Activated CD4-positive, alpha-beta T cell treated with anti-CD3 and anti-CD28 coated beads for 36 hours (primary cell): Measurements from ENCODE around the gene PALLD. TPM values are rescaled to one million over a fixed set of nuclear protein-coding genes. Genes with fewer than 3 reads are reported as not detected.

Source experiments
- ATAC-seq: fragments of 200-7000 bp; cut with Tn5 transposase; one replicate; pipeline ENCODE4 v1.10.0; 2021; ENCODE audit warnings: mild to moderate bottlenecking, moderate library complexity
- CTCF ChIA-PET: fragments of 350-600 bp; sonication (Branson Sonifier 250); formaldehyde crosslinking; loops from one replicate; lab custom pipeline; 2021; ENCODE audit warnings: antibody characterized with exemption; lab: Charles Lee
- POLR2A ChIA-PET: fragments of 350-600 bp; sonication (Branson Sonifier 250); formaldehyde crosslinking; loops from one replicate; lab custom pipeline; 2021; ENCODE audit warnings: antibody characterized with exemption, inconsistent platforms; lab: Charles Lee
- DNase-seq: peaks from one replicate; pipeline ENCODE4 v3.0.0-alpha.2; 2020
- H3K27ac Mint-ChIP-seq: one replicate; pipeline ENCODE4 v1.8.0; 2021; ENCODE audit warnings: mixed read lengths
- H3K27me3 Mint-ChIP-seq: one replicate; pipeline ENCODE4 v1.8.0; 2021; ENCODE audit warnings: mixed read lengths
- H3K36me3 Mint-ChIP-seq: one replicate; pipeline ENCODE4 v1.8.0; 2021; ENCODE audit warnings: low read depth, mixed read lengths
- H3K4me1 Mint-ChIP-seq: one replicate; pipeline ENCODE4 v1.8.0; 2021; ENCODE audit warnings: mixed read lengths
- H3K4me3 Mint-ChIP-seq: one replicate; pipeline ENCODE4 v1.8.0; 2021; ENCODE audit warnings: mild to moderate bottlenecking, moderate library complexity, mixed read lengths
- H3K9me3 Mint-ChIP-seq: one replicate; pipeline ENCODE4 v1.8.0; 2021; ENCODE audit warnings: low read depth, mixed read lengths
- intact Hi-C, 2 experiments: fragments of 100-400 bp; cut with DNase I in 1 of 2; cut with micrococcal nuclease in 1 of 2; formaldehyde crosslinking; loops; one replicate each; pipeline versions ENCODE4 v1.14.2 to v1.15.1; 2022 to 2024; cut with DNase I, micrococcal nuclease
- total RNA-seq, 2 experiments: library from RNA; stranded (reverse); gene quantifications; one replicate each; pipeline ENCODE4 v1.2.3, GENCODE V29; 2021

PALLD gene
- total RNA-seq, 2 experiments from 2014 or later: 9.5 to 11.0 TPM

DNA sequence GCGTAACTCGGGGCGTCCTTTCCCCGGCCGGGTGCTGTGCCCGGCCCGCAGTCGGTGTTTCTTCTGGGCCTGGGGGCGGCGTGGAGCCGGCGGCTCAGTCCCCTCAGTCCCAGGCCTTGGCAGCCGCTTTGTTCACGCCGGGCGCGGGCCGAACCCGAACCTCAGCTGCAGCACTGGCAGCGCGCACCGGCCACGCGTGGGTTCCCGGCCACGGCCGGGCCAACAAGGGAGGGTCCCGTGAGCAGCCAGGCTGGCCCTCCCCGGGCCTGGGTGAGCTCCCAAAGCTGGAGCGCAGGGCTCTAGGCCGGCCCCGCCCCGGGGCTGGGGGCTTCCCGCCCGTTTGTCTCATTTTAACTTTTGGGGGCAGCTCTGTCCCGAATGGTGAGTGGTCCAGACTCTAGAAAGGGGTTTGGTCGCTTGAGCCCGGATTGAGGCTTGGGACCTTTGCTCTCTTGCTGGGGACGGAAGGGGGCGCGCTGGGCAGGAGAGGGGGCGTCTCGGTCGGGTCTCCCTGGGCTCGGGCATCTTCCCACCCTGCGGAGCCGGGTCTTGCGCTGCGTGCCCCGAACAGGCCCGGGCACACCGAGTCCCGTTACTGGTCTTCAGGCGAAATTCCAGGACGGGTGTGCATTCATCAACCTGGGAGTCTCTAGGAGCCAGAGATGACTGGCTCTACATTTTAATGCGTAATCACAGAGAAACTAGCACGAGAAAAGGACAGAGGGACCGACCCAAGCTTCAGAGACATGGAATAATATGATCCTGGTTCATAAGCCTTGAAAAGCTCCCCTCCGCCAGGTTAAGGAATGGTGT is 336.1 kb downstream of the PALLD start:
- Mint-ChIP-seq H3K27me3 (peaks cover 39% of the 10 kb centered on the region), H3K4me1 (peaks cover 15% of the 10 kb centered on the region), H3K9me3 (no peaks in the 10 kb centered on the region), H3K27ac (no peak overlapping the region), H3K36me3 (no peaks in the 10 kb centered on the region), H3K4me3 (peak overlapping the region; percentile 72)
- DNase-seq (peak; percentile 10), ATAC-seq (no peak)
- intact Hi-C loops: loop anchor here (2.0 to 5.0 kb wide), 6 partner anchors 30 to 322 kb away; partner anchors contain the start of gene CBR4 (in 1 of the 2)
- POLR2A ChIA-PET: no interaction called here
- CTCF ChIA-PET: interaction anchor here (0.6 to 1.9 kb wide), 4 partner anchors 83 to 276 kb away, joined by 3 to 7 read pairs (median 3); no protein-coding TSS in a partner anchor

DNA sequence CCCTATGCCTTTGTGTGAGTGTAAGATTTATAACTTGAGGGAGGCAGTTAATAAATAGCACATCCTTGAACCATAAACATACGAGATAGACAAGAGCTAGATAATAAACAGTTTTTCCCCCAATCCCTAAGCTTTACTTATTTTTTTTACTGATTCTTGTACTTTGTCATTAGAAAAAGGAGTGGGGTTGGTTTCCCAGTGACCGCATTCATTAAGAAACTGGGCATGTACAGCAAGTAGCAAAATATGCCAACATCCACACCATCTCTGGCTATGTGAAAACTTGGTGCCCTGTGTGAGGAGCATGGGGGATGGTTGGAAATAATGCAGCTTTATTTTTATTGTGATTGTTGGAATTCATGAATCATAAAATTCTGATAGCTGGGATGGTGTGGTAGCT is 337.0 kb downstream of the PALLD start:
- Mint-ChIP-seq H3K9me3 (no peaks in the 10 kb centered on the region), H3K27ac (no peak overlapping the region), H3K4me3 (no peak overlapping the region), H3K36me3 (no peaks in the 10 kb centered on the region), H3K4me1 (peaks cover 15% of the 10 kb centered on the region), H3K27me3 (peaks cover 43% of the 10 kb centered on the region)
- ATAC-seq (no peak), DNase-seq (no peak)
- POLR2A ChIA-PET: no interaction called here
- CTCF ChIA-PET: interaction anchor here (0.6 to 1.1 kb wide), 3 partner anchors 89 to 277 kb away, joined by 3 read pairs; no protein-coding TSS in a partner anchor
- intact Hi-C loops: loop anchor here (2.0 to 5.0 kb wide), 6 partner anchors 29 to 323 kb away; partner anchors contain the start of gene CBR4 (in 1 of the 2)

GRCh38 chr4:168835880-168836454 is 339.1 kb downstream of the PALLD start:
- no peak overlapping the region for H3K4me3 Mint-ChIP-seq
- peaks cover 15% of the 10 kb centered on the region for H3K4me1 Mint-ChIP-seq
- no peak for ATAC-seq
- peak overlapping the region; percentile 22 for H3K27ac Mint-ChIP-seq
- ChIA-PET CTCF (interaction anchor here (0.7 to 1.8 kb wide), 6 partner anchors 10 to 174 kb away, joined by 3 to 6 read pairs (median 4); partner anchors contain the start of gene CBR4), POLR2A (no interaction called here)
- DNase-seq: no peak
- no peaks in the 10 kb centered on the region for H3K9me3 Mint-ChIP-seq
- H3K27me3 Mint-ChIP-seq: peaks cover 40% of the 10 kb centered on the region
- no peaks in the 10 kb centered on the region for H3K36me3 Mint-ChIP-seq
- intact Hi-C loops: no loop called here

GRCh38 chr4:168836490-168836889 is 339.6 kb downstream of the PALLD start:
- Mint-ChIP-seq H3K27me3 (peaks cover 38% of the 10 kb centered on the region), H3K9me3 (no peaks in the 10 kb centered on the region), H3K4me1 (peaks cover 12% of the 10 kb centered on the region), H3K27ac (no peak overlapping the region), H3K36me3 (no peaks in the 10 kb centered on the region), H3K4me3 (no peak overlapping the region)
- peak; percentile 27 for ATAC-seq
- intact Hi-C loops: no loop called here
- ChIA-PET CTCF (interaction anchor here (0.7 to 1.8 kb wide), 8 partner anchors 9 to 174 kb away, joined by 3 to 6 read pairs (median 4); partner anchors contain the start of gene CBR4), POLR2A (no interaction called here)
- peak; percentile 34 for DNase-seq

- POLR2A ChIA-PET: no interaction called here
- peaks cover 8% of the 10 kb centered on the region for H3K4me1 Mint-ChIP-seq
Observed at GRCh38 chr4:168837922-168838321, 341.1 kb downstream of the PALLD start.

DNA sequence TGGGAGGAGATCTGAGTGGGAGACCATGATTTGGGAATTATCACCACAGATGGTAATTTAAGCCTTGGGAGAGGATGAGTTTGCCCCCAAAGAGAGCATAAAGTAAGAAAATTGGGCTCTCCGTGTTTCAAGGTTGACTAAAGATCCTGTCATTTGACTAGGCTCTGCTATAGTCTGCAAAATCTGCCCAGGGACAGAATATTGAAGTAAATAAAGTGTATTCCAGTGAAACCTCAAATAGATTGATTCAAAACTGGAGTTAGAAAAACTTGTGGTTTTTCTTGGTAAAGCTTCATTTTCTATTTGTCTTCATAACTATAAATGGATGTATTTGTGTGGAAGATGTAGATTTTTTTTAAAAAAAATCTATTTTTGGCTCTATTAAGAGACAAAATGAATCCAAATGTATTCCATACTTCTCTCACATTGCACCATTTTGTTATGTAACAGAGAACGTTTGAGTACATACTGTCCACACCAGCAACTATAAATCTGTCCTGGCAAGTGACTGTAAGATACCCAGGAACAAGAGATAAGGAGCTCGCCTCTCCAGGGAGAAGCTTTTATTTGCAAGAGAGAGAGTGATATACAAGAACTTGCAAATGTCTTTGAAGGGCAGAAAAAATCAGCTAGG is 343.0 kb downstream of the PALLD start:
- H3K4me3 Mint-ChIP-seq: no peak overlapping the region
- intact Hi-C loops: no loop called here
- H3K36me3 Mint-ChIP-seq: no peaks in the 10 kb centered on the region
- ChIA-PET CTCF (interaction anchor here (1.9 to 2.0 kb wide), 2 partner anchors 13 to 14 kb away, joined by 6 to 7 read pairs; no protein-coding TSS in a partner anchor), POLR2A (no interaction called here)
- H3K27ac Mint-ChIP-seq: no peak overlapping the region
- DNase-seq (no peak), ATAC-seq (peak; percentile 38)
- H3K27me3 Mint-ChIP-seq: peaks cover 27% of the 10 kb centered on the region
- peaks cover 5% of the 10 kb centered on the region for H3K4me1 Mint-ChIP-seq
- H3K9me3 Mint-ChIP-seq: no peaks in the 10 kb centered on the region

More at GRCh38 chr4:168837922-168838321, 341.1 kb downstream of the PALLD start:
- Mint-ChIP-seq H3K27ac (no peak overlapping the region), H3K9me3 (no peaks in the 10 kb centered on the region), H3K27me3 (peaks cover 34% of the 10 kb centered on the region), H3K36me3 (no peaks in the 10 kb centered on the region), H3K4me3 (no peak overlapping the region)
- CTCF ChIA-PET: interaction anchor here (1.8 kb wide), 1 partner anchor 11 kb away, joined by 4 read pairs; no protein-coding TSS in a partner anchor
- no peak for DNase-seq
- intact Hi-C loops: no loop called here
- no peak for ATAC-seq

DNA sequence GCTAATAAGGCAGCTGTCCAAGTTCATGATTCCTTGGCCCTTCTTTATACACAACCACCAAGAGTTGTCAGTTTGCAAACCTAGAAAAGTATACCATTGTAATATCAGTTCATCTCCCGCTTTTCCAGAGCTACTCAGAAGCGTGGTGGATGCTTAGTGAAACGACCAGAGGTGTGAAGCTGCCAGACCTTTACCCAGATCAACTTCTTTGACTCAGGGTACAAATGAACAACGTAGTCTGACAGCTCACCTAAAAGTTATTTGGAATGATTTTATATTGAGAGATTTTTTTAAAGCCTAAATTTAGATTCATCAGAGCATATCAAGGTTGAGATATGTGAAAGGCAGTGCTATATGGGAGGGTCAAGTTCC is 343.5 kb downstream of the PALLD start:
- Mint-ChIP-seq H3K36me3 (no peaks in the 10 kb centered on the region), H3K27ac (no peak overlapping the region), H3K9me3 (no peaks in the 10 kb centered on the region), H3K27me3 (peaks cover 24% of the 10 kb centered on the region), H3K4me3 (no peak overlapping the region), H3K4me1 (peaks cover 5% of the 10 kb centered on the region)
- ChIA-PET CTCF (interaction anchor here (1.9 to 2.0 kb wide), 2 partner anchors 12 to 14 kb away, joined by 6 to 7 read pairs; no protein-coding TSS in a partner anchor), POLR2A (no interaction called here)
- DNase-seq (no peak), ATAC-seq (no peak)
- intact Hi-C loops: no loop called here

- ChIA-PET POLR2A (interaction anchor here (0.6 kb wide), 1 partner anchor 12 kb away, joined by 3 read pairs; no protein-coding TSS in a partner anchor), CTCF (interaction anchor here (1.9 to 2.0 kb wide), 2 partner anchors 11 to 13 kb away, joined by 6 to 7 read pairs; no protein-coding TSS in a partner anchor)
- intact Hi-C loops: no loop called here
- ATAC-seq (peak; percentile 45), DNase-seq (no peak)
- Mint-ChIP-seq H3K27ac (no peak overlapping the region), H3K4me3 (no peak overlapping the region), H3K27me3 (peaks cover 17% of the 10 kb centered on the region), H3K9me3 (no peaks in the 10 kb centered on the region), H3K4me1 (peaks cover 5% of the 10 kb centered on the region), H3K36me3 (no peaks in the 10 kb centered on the region)
Observed at GRCh38 chr4:168841000-168841671, 344.3 kb downstream of the PALLD start.

- ChIA-PET POLR2A (interaction anchor here (0.6 kb wide), 1 partner anchor 11 kb away, joined by 3 read pairs; no protein-coding TSS in a partner anchor), CTCF (interaction anchor here (1.9 kb wide), 1 partner anchor 11 kb away, joined by 7 read pairs; no protein-coding TSS in a partner anchor)
- H3K9me3 Mint-ChIP-seq: no peaks in the 10 kb centered on the region
- H3K36me3 Mint-ChIP-seq: no peaks in the 10 kb centered on the region
- H3K27me3 Mint-ChIP-seq: peaks cover 17% of the 10 kb centered on the region
- intact Hi-C loops: no loop called here
- DNase-seq (no peak), ATAC-seq (no peak)
- no peak overlapping the region for H3K4me3 Mint-ChIP-seq
- no peak overlapping the region for H3K27ac Mint-ChIP-seq
- H3K4me1 Mint-ChIP-seq: peaks cover 5% of the 10 kb centered on the region
Observed at GRCh38 chr4:168841672-168842019, 344.8 kb downstream of the PALLD start.

DNA sequence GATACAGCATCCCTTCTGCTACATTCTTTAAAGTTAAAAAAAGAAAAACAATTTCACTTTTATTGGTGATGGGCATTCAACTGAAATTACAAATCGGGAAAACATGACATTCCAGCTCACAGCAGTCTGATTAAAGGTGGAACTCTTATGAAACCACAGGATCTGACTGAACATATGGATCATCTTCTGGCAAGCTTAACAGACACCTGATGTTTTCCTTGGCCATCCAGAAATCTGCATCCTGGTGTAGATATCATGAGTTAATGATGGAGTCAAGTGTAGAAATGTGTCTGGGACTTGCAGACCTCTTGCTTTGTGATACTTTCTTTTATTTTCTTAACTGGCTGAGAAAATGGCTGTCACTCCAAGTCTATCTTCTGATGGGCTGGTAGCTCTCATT is 345.3 kb downstream of the PALLD start:
- ATAC-seq: no peak
- H3K9me3 Mint-ChIP-seq: no peaks in the 10 kb centered on the region
- H3K4me3 Mint-ChIP-seq: no peak overlapping the region
- ChIA-PET POLR2A (no interaction called here), CTCF (interaction anchor here (0.5 kb wide), 1 partner anchor 996 kb away, joined by 3 read pairs; no protein-coding TSS in a partner anchor)
- H3K27me3 Mint-ChIP-seq: peaks cover 17% of the 10 kb centered on the region
- DNase-seq: no peak
- peaks cover 3% of the 10 kb centered on the region for H3K4me1 Mint-ChIP-seq
- H3K27ac Mint-ChIP-seq: no peak overlapping the region
- no peaks in the 10 kb centered on the region for H3K36me3 Mint-ChIP-seq
- intact Hi-C loops: no loop called here
